GM23338 (cell line): ENCODE data around the gene ATF6. TPM values are rescaled to one million over a fixed set of nuclear protein-coding genes. Genes with fewer than 3 reads are reported as not detected.
A peak's percentile ranks its signal among the peaks of the same experiment; 100 is the strongest.

Experiments
- ATAC-seq: fragments of 200-7000 bp; cut with Tn5 transposase; 3 replicates; pipeline ENCODE4 v1.9.1; 2020
- DNase-seq: peaks from one replicate; pipeline ENCODE4 v3.0.0-alpha.2; 2015; ENCODE audit warnings: low spot score
- H2AFZ ChIP-seq: fragments of 200-600 bp; sonication (generic); 2 replicates; pipeline ENCODE4 v1.8.0; 2016; ENCODE audit warnings: antibody characterized with exemption, mild to moderate bottlenecking, moderate library complexity
- H3F3A ChIP-seq: fragments of 200-600 bp; sonication (generic); replicated peaks from 2 replicates; pipeline ENCODE4 v1.8.0; 2017; ENCODE audit warnings: antibody characterized with exemption, mixed run types, low read depth
- H3K27ac ChIP-seq: fragments of 200-600 bp; sonication (generic); 2 replicates; pipeline ENCODE4 v1.6.1; 2016; ENCODE audit warnings: low read depth
- H3K27me3 ChIP-seq: fragments of 200-600 bp; sonication (generic); 2 replicates; pipeline ENCODE4 v1.8.0; 2016; ENCODE audit warnings: mild to moderate bottlenecking, mixed run types, moderate library complexity; ENCODE audit not compliant: insufficient read depth
- H3K36me3 ChIP-seq: fragments of 200-600 bp; sonication (generic); 2 replicates; pipeline ENCODE4 v1.8.0; 2016; ENCODE audit warnings: mild to moderate bottlenecking; ENCODE audit not compliant: insufficient read depth
- H3K4me1 ChIP-seq: fragments of 200-600 bp; sonication (generic); 2 replicates; pipeline ENCODE4 v1.8.0; 2016; ENCODE audit warnings: mild to moderate bottlenecking, moderate library complexity; ENCODE audit not compliant: insufficient read depth
- H3K4me2 ChIP-seq: fragments of 200-600 bp; sonication (generic); 2 replicates; pipeline ENCODE4 v1.7.1; 2017; ENCODE audit warnings: mixed run types
- H3K4me3 ChIP-seq: fragments of 200-600 bp; sonication (generic); 2 replicates; pipeline ENCODE4 v1.6.1; 2016; ENCODE audit warnings: mixed run types
- H3K79me2 ChIP-seq: fragments of 200-600 bp; sonication (generic); replicated peaks from 2 replicates; pipeline ENCODE4 v1.8.0; 2017; ENCODE audit warnings: mild to moderate bottlenecking; ENCODE audit not compliant: insufficient read depth
- H3K9me2 ChIP-seq: fragments of 200-600 bp; sonication (generic); 2 replicates; pipeline ENCODE4 v1.8.0; 2017; ENCODE audit not compliant: insufficient read depth
- H4K20me1 ChIP-seq: fragments of 200-600 bp; sonication (generic); replicated peaks from 2 replicates; pipeline ENCODE4 v1.8.0; 2017; ENCODE audit warnings: mild to moderate bottlenecking; ENCODE audit not compliant: insufficient read depth
- H3K27ac Mint-ChIP-seq: 2 replicates; pipeline ENCODE4 v1.8.0; 2020; ENCODE audit warnings: inconsistent platforms, mild to moderate bottlenecking, moderate library complexity, mixed read lengths
- H3K27me3 Mint-ChIP-seq: 3 replicates; pipeline ENCODE4 v1.8.0; 2022; ENCODE audit warnings: low read depth, mild to moderate bottlenecking, moderate library complexity, mixed read lengths, inconsistent platforms; ENCODE audit not compliant: insufficient read depth, poor library complexity
- H3K36me3 Mint-ChIP-seq: 3 replicates; pipeline ENCODE4 v1.8.0; 2021; ENCODE audit warnings: low read depth, mild to moderate bottlenecking, inconsistent platforms, moderate library complexity, mixed read lengths
- H3K4me1 Mint-ChIP-seq: 3 replicates; pipeline ENCODE4 v1.8.0; 2020; ENCODE audit warnings: mild to moderate bottlenecking, inconsistent platforms, mixed read lengths
- H3K4me3 Mint-ChIP-seq: 3 replicates; pipeline ENCODE4 v1.8.0; 2021; ENCODE audit warnings: moderate library complexity, mild to moderate bottlenecking, inconsistent platforms, mixed read lengths
- H3K9me3 Mint-ChIP-seq: 3 replicates; pipeline ENCODE4 v1.8.0; 2020; ENCODE audit warnings: moderate library complexity, mild to moderate bottlenecking, inconsistent platforms, mixed read lengths
- CREB1 ChIP-seq: fragments of 250-450 bp; sonication (Bioruptor Pico); IDR thresholded peaks from 2 replicates; pipeline ENCODE4 v1.5.0; 2020; ENCODE audit warnings: low read depth, mild to moderate bottlenecking, moderate library complexity
- EZH2phosphoT487 ChIP-seq: fragments of 200-600 bp; sonication (generic); IDR thresholded peaks from one replicate; pipeline ENCODE4 v1.8.1; 2018; ENCODE audit warnings: antibody characterized with exemption; ENCODE audit not compliant: unreplicated experiment
- JUNB ChIP-seq: IDR thresholded peaks from one replicate; pipeline ENCODE4 v1.6.1; 2016; ENCODE audit warnings: antibody characterized with exemption; ENCODE audit not compliant: unreplicated experiment
- NANOG ChIP-seq: IDR thresholded peaks from 2 replicates; pipeline ENCODE4 v1.6.1; 2016; ENCODE audit warnings: antibody characterized with exemption, borderline replicate concordance
- POLR2AphosphoS5 ChIP-seq: IDR thresholded peaks from 2 replicates; pipeline ENCODE4 v1.6.1; 2016; ENCODE audit warnings: antibody characterized with exemption, low read depth
- STAT1 ChIP-seq: IDR thresholded peaks from one replicate; pipeline ENCODE4 v1.6.1; 2016; ENCODE audit warnings: antibody characterized with exemption; ENCODE audit not compliant: unreplicated experiment
- ZNF114 ChIP-seq: fragments of 250-450 bp; sonication (Bioruptor Pico); IDR thresholded peaks from 2 replicates; pipeline ENCODE4 v1.5.0; 2020; ENCODE audit warnings: mild to moderate bottlenecking, moderate library complexity
- ZNF331 ChIP-seq: fragments of 250-450 bp; sonication (Bioruptor Pico); IDR thresholded peaks from 2 replicates; pipeline ENCODE4 v1.5.0; 2020; ENCODE audit warnings: low read depth, mild to moderate bottlenecking, moderate library complexity
- polyA plus RNA-seq: library from polyadenylated mRNA; unstranded; fragments of >200 nt; fragmentation: Nextera tagmentation; extraction: Ambion mirVana; gene quantifications from 2 replicates; pipeline ENCODE4 v1.2.1, GENCODE V29; 2016
- total RNA-seq: library from RNA; depleted of rRNA; stranded (reverse); fragments of >200 nt; shearing (Covaris generic); gene quantifications from 2 replicates; pipeline ENCODE4 v1.2.3, GENCODE V29; 2014
- TF ChIP-seq, protein P1 (sequence below): IDR thresholded peaks from 2 replicates; pipeline ENCODE4 v1.6.1; 2016; ENCODE audit warnings: antibody characterized with exemption
- TF ChIP-seq, protein P2 (sequence below): IDR thresholded peaks from one replicate; pipeline ENCODE4 v1.6.1; 2018; ENCODE audit warnings: antibody characterized with exemption; ENCODE audit not compliant: unreplicated experiment
- TF ChIP-seq, protein P3 (sequence below), 2 experiments: fragments of 200-600 bp in 1 of 2; sonication (generic) in 1 of 2; conservative IDR thresholded peaks; 2 replicates each; pipeline versions ENCODE4 v1.5.1 to v1.6.1; 2016 to 2017; ENCODE audit warnings: antibody characterized with exemption in 2 of 2, low read depth in 2 of 2, mild to moderate bottlenecking in 2 of 2, moderate library complexity in 1 of 2
- TF ChIP-seq, protein P4 (sequence below): fragments of 250-450 bp; sonication (Bioruptor Pico); IDR thresholded peaks from 2 replicates; pipeline ENCODE4 v1.5.0; 2020; ENCODE audit warnings: mild to moderate bottlenecking, moderate library complexity

ATF6 gene
- total and polyA plus RNA-seq, 2 experiments from 2014 or later = 5.0 to 13.5 TPM

DNA sequence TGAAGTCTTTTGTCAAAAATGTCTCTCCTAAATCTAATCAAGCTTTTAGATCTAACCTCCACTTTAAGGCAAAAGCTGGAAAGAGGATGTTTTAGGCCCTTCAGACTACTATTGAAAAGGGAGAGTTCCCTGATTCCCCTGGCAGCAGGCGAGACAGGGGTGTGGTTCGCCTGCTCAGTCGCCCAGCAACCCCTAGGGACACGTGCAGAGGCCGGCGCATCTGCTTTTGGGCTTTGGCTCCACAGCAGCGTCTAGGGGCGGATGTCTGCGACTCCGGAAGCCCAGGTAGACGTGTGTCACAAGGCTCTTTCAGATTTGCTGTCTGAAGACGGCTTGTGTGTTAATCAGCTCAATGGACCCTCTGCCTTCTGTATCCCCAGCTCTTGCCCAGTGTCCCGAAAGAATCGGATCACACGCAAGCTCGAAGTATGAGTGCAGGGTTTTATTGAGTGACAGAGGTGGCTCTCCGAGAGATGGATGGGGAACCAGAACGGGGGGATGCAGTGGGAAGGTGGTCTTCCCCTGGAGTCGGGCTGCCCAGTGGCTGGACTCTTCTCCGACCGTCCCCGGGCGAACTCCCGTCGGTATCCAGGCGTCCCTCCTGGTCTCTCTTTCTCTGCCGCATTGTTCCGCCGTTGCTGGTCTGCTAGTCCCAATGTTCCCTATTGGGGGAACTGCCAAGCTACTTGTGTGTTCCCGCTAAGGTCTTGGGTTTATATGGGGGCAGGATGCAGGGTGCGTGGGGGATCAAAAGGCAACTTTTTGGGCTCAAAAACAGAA, 212.1 kb downstream of the ATF6 start:
- H3K79me2 ChIP-seq = no peaks in the 10 kb centered on the region
- TF ChIP-seq JUNB (no peak), CREB1 (CRISPR knock-in tag) (no peak), NANOG (no peak), EZH2phosphoT487 (no peak), ZNF331 (no peak), POLR2AphosphoS5 (no peak), ZNF114 (no peak), STAT1 (no peak)
- TF ChIP-seq, protein P1, sequence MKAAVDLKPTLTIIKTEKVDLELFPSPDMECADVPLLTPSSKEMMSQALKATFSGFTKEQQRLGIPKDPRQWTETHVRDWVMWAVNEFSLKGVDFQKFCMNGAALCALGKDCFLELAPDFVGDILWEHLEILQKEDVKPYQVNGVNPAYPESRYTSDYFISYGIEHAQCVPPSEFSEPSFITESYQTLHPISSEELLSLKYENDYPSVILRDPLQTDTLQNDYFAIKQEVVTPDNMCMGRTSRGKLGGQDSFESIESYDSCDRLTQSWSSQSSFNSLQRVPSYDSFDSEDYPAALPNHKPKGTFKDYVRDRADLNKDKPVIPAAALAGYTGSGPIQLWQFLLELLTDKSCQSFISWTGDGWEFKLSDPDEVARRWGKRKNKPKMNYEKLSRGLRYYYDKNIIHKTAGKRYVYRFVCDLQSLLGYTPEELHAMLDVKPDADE = no peak
- TF ChIP-seq, protein P2, sequence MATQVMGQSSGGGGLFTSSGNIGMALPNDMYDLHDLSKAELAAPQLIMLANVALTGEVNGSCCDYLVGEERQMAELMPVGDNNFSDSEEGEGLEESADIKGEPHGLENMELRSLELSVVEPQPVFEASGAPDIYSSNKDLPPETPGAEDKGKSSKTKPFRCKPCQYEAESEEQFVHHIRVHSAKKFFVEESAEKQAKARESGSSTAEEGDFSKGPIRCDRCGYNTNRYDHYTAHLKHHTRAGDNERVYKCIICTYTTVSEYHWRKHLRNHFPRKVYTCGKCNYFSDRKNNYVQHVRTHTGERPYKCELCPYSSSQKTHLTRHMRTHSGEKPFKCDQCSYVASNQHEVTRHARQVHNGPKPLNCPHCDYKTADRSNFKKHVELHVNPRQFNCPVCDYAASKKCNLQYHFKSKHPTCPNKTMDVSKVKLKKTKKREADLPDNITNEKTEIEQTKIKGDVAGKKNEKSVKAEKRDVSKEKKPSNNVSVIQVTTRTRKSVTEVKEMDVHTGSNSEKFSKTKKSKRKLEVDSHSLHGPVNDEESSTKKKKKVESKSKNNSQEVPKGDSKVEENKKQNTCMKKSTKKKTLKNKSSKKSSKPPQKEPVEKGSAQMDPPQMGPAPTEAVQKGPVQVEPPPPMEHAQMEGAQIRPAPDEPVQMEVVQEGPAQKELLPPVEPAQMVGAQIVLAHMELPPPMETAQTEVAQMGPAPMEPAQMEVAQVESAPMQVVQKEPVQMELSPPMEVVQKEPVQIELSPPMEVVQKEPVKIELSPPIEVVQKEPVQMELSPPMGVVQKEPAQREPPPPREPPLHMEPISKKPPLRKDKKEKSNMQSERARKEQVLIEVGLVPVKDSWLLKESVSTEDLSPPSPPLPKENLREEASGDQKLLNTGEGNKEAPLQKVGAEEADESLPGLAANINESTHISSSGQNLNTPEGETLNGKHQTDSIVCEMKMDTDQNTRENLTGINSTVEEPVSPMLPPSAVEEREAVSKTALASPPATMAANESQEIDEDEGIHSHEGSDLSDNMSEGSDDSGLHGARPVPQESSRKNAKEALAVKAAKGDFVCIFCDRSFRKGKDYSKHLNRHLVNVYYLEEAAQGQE = no peak
- TF ChIP-seq, protein P3, sequence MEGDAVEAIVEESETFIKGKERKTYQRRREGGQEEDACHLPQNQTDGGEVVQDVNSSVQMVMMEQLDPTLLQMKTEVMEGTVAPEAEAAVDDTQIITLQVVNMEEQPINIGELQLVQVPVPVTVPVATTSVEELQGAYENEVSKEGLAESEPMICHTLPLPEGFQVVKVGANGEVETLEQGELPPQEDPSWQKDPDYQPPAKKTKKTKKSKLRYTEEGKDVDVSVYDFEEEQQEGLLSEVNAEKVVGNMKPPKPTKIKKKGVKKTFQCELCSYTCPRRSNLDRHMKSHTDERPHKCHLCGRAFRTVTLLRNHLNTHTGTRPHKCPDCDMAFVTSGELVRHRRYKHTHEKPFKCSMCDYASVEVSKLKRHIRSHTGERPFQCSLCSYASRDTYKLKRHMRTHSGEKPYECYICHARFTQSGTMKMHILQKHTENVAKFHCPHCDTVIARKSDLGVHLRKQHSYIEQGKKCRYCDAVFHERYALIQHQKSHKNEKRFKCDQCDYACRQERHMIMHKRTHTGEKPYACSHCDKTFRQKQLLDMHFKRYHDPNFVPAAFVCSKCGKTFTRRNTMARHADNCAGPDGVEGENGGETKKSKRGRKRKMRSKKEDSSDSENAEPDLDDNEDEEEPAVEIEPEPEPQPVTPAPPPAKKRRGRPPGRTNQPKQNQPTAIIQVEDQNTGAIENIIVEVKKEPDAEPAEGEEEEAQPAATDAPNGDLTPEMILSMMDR (conservative IDR thresholded peaks at IDR 0.05; ENCODE audit: low read depth in 2 of 2) = no peak
- TF ChIP-seq, protein P4, sequence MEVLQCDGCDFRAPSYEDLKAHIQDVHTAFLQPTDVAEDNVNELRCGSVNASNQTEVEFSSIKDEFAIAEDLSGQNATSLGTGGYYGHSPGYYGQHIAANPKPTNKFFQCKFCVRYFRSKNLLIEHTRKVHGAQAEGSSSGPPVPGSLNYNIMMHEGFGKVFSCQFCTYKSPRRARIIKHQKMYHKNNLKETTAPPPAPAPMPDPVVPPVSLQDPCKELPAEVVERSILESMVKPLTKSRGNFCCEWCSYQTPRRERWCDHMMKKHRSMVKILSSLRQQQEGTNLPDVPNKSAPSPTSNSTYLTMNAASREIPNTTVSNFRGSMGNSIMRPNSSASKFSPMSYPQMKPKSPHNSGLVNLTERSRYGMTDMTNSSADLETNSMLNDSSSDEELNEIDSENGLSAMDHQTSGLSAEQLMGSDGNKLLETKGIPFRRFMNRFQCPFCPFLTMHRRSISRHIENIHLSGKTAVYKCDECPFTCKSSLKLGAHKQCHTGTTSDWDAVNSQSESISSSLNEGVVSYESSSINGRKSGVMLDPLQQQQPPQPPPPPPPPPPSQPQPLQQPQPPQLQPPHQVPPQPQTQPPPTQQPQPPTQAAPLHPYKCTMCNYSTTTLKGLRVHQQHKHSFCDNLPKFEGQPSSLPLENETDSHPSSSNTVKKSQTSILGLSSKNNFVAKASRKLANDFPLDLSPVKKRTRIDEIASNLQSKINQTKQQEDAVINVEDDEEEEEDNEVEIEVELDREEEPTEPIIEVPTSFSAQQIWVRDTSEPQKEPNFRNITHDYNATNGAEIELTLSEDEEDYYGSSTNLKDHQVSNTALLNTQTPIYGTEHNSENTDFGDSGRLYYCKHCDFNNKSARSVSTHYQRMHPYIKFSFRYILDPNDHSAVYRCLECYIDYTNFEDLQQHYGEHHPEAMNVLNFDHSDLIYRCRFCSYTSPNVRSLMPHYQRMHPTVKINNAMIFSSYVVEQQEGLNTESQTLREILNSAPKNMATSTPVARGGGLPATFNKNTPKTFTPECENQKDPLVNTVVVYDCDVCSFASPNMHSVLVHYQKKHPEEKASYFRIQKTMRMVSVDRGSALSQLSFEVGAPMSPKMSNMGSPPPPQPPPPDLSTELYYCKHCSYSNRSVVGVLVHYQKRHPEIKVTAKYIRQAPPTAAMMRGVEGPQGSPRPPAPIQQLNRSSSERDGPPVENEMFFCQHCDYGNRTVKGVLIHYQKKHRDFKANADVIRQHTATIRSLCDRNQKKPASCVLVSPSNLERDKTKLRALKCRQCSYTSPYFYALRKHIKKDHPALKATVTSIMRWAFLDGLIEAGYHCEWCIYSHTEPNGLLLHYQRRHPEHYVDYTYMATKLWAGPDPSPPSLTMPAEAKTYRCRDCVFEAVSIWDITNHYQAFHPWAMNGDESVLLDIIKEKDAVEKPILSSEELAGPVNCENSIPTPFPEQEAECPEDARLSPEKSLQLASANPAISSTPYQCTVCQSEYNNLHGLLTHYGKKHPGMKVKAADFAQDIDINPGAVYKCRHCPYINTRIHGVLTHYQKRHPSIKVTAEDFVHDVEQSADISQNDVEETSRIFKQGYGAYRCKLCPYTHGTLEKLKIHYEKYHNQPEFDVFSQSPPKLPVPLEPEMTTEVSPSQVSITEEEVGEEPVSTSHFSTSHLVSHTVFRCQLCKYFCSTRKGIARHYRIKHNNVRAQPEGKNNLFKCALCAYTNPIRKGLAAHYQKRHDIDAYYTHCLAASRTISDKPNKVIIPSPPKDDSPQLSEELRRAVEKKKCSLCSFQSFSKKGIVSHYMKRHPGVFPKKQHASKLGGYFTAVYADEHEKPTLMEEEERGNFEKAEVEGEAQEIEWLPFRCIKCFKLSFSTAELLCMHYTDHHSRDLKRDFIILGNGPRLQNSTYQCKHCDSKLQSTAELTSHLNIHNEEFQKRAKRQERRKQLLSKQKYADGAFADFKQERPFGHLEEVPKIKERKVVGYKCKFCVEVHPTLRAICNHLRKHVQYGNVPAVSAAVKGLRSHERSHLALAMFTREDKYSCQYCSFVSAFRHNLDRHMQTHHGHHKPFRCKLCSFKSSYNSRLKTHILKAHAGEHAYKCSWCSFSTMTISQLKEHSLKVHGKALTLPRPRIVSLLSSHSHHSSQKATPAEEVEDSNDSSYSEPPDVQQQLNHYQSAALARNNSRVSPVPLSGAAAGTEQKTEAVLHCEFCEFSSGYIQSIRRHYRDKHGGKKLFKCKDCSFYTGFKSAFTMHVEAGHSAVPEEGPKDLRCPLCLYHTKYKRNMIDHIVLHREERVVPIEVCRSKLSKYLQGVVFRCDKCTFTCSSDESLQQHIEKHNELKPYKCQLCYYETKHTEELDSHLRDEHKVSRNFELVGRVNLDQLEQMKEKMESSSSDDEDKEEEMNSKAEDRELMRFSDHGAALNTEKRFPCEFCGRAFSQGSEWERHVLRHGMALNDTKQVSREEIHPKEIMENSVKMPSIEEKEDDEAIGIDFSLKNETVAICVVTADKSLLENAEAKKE = no peak
- H3K27me3 Mint-ChIP-seq = no peaks in the 10 kb centered on the region
- H3K36me3 Mint-ChIP-seq = no peaks in the 10 kb centered on the region
- H3F3A ChIP-seq = no peaks in the 10 kb centered on the region
- no peak overlapping the region for H3K4me3 ChIP-seq
- no peak overlapping the region for H3K4me3 Mint-ChIP-seq
- H3K27ac Mint-ChIP-seq = no peak overlapping the region
- H3K4me2 ChIP-seq = no peak overlapping the region
- H3K27me3 ChIP-seq = no peaks in the 10 kb centered on the region
- H3K9me3 Mint-ChIP-seq = no peaks in the 10 kb centered on the region; the same call in 2 of the 3 replicates
- H3K27ac ChIP-seq = no peak overlapping the region
- DNase-seq = peak; percentile 36
- H3K4me1 ChIP-seq = no peaks in the 10 kb centered on the region
- 0 out of 2 replicates have a peak, but pooled peaks cover 3% of the 10 kb centered on the region for H3K9me2 ChIP-seq
- H4K20me1 ChIP-seq = no peaks in the 10 kb centered on the region
- no peaks in the 10 kb centered on the region; the same call in 2 of the 3 replicates for H3K4me1 Mint-ChIP-seq
- H3K36me3 ChIP-seq = no peaks in the 10 kb centered on the region
- no peak overlapping the region for H2AFZ ChIP-seq
- ATAC-seq = no peak
